ENCODE results near the gene BCL7A. TPM values are rescaled to one million over a fixed set of nuclear protein-coding genes. Genes with fewer than 3 reads are reported as not detected.

BCL7A gene
- polyA plus RNA-seq, 1 of the 3 experiments (the other 2 are of a cell fraction) = 34.0 TPM

DNA sequence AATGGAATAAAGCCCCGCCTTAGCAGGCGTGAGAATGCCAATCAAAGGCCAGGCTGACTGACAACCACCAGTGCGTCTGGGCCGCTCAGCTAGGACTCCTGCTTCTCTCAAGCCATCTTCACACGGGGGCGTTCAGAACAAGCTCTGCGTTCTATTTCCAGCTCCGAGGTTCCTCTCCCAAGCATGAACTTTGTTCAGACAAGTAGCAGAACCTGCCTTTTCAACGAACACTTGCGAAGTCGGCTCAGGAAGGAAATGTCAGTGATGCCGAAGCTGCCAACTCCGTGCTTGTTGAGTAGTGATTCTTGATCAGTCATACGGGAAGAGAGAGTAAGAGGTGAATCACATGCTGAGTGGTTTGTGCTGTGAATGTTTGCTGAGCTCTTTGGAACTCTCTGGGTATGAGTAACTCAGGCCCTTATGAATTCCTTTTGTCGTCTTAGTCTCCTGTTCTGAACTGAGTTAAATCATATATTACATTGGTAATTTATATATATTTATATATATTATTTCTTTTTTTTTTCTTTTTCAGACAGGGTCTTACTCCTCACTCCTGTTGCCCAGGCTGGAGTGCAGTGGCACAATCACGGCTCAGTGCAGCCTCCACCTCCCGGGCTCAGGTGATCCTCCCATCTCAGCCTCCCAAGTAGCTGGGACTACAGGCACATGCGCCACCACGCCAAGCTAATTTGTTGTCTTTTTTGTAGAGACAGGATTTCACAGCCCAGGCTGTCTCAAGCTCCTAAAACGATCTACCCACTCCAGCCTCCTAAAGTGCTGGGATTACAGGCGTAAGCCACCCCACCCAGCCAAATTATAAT is 29.4 kb upstream of the BCL7A start:
- H3K9ac ChIP-seq = peak overlapping the region; percentile 39
- peak overlapping the region; percentile 51; the same call in 1 of the 2 replicates for H3K4me2 ChIP-seq
- H3K79me2 ChIP-seq (ENCODE audit: insufficient read depth) = no peaks in the 10 kb centered on the region
- H4K20me1 ChIP-seq (ENCODE audit: insufficient read depth) = no peaks in the 10 kb centered on the region
- no peaks in the 10 kb centered on the region for H3K27me3 ChIP-seq (ENCODE audit: insufficient read depth)
- 50% methylated on average over 15 of the region's 21 CpGs for WGBS (ENCODE audit: low lambda C conversion rate)
- DNase-seq = no peak
- H3K27ac ChIP-seq (ENCODE audit: low read depth in 2 of 2, low read length in 1 of 2) = peak overlapping the region in 1 of 2 experiments; percentile 92; a peak in 2 of 4 replicates
- peak overlapping the region; percentile 54; the same call in 1 of the 2 replicates for H2AFZ ChIP-seq (ENCODE audit: low read depth)
- peaks cover 30% of the 10 kb centered on the region for H3F3A ChIP-seq (replicated peaks; ENCODE audit: insufficient read depth)
- H3K9me2 ChIP-seq = no peaks in the 10 kb centered on the region
- H3K36me3 ChIP-seq (replicated peaks in 1 of 2; ENCODE audit: control insufficient read depth in 1 of 2, insufficient read depth in 2 of 2, low read length in 1 of 2) = no peaks in the 10 kb centered on the region
- POLR2A ChIA-PET = interaction anchor here (0.6 kb wide), 1 partner anchor 16 kb away, joined by 4 read pairs; no protein-coding TSS in a partner anchor
- CTCF ChIA-PET = interaction anchor here (1.1 kb wide), 1 partner anchor 62 kb away, joined by 3 read pairs; no protein-coding TSS in a partner anchor
- peaks cover 3 to 5% of the 10 kb centered on the region in 2 experiments; a peak in 2 of 4 replicates for H3K4me1 ChIP-seq (ENCODE audit: control insufficient read depth in 1 of 2, insufficient read depth in 2 of 2, low read depth in 1 of 2, low read length in 1 of 2)
- H3K9me3 ChIP-seq = no peaks in the 10 kb centered on the region
- no peak overlapping the region for H3K4me3 ChIP-seq (ENCODE audit: low read depth in 2 of 2, low read length in 1 of 2)
- TF ChIP-seq POLR2AphosphoS5 (IDR thresholded peaks at IDR 0.05; ENCODE audit: low read depth, low read length) (peak; percentile 77; the same call in 1 of the 2 replicates), YY1 (IDR thresholded peaks at IDR 0.05; ENCODE audit: low read depth) (no peak; the same call in 1 of the 2 replicates), RXRA (IDR thresholded peaks at IDR 0.05; ENCODE audit: borderline replicate concordance, low read depth) (peak; percentile 64; the same call in 1 of the 2 replicates), FOXM1 (IDR thresholded peaks at IDR 0.05; ENCODE audit: low read depth) (peak; percentile 83), SIN3A (IDR thresholded peaks at IDR 0.05; ENCODE audit: borderline replicate concordance, low read depth, low read length) (peak; percentile 63; the same call in 1 of the 2 replicates), RFX5 (IDR thresholded peaks at IDR 0.05; ENCODE audit: low read length) (no peak), EZH2phosphoT487 (IDR thresholded peaks at IDR 0.05; ENCODE audit: borderline replicate concordance, low read depth) (no peak), CHD2 (IDR thresholded peaks at IDR 0.05; ENCODE audit: low read length, partially characterized antibody) (no peak), TEAD4 (IDR thresholded peaks at IDR 0.05; ENCODE audit: borderline replicate concordance, insufficient read depth) (peak; percentile 78), ELF1 (IDR thresholded peaks at IDR 0.05) (no peak), RCOR1 (IDR thresholded peaks at IDR 0.05; ENCODE audit: low read length) (no peak), FOXJ3 (CRISPR knock-in tag; IDR thresholded peaks at IDR 0.05) (no peak), MXI1 (IDR thresholded peaks at IDR 0.05; ENCODE audit: low read depth, low read length) (no peak), FOSL2 (IDR thresholded peaks at IDR 0.05; ENCODE audit: borderline replicate concordance, low read depth) (peak; percentile 99), MEF2A (IDR thresholded peaks at IDR 0.05; ENCODE audit: borderline replicate concordance, low read depth) (peak; percentile 82; the same call in 1 of the 2 replicates), GABPA (IDR thresholded peaks at IDR 0.05; ENCODE audit: low read depth) (no peak; the same call in 1 of the 2 replicates)
- TF ChIP-seq, protein P1, sequence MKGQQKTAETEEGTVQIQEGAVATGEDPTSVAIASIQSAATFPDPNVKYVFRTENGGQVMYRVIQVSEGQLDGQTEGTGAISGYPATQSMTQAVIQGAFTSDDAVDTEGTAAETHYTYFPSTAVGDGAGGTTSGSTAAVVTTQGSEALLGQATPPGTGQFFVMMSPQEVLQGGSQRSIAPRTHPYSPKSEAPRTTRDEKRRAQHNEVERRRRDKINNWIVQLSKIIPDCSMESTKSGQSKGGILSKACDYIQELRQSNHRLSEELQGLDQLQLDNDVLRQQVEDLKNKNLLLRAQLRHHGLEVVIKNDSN (IDR thresholded peaks at IDR 0.05; ENCODE audit: borderline replicate concordance, low read depth) = peak; percentile 43; the same call in 1 of the 2 replicates
- TF ChIP-seq, protein P2, sequence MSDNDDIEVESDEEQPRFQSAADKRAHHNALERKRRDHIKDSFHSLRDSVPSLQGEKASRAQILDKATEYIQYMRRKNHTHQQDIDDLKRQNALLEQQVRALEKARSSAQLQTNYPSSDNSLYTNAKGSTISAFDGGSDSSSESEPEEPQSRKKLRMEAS (IDR thresholded peaks at IDR 0.05; ENCODE audit: low read depth) = peak; percentile 92
- TF ChIP-seq, protein P3, sequence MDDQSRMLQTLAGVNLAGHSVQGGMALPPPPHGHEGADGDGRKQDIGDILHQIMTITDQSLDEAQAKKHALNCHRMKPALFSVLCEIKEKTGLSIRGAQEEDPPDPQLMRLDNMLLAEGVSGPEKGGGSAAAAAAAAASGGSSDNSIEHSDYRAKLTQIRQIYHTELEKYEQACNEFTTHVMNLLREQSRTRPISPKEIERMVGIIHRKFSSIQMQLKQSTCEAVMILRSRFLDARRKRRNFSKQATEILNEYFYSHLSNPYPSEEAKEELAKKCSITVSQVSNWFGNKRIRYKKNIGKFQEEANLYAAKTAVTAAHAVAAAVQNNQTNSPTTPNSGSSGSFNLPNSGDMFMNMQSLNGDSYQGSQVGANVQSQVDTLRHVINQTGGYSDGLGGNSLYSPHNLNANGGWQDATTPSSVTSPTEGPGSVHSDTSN (IDR thresholded peaks at IDR 0.05) = peak; percentile 91
- TF ChIP-seq, protein P4, sequence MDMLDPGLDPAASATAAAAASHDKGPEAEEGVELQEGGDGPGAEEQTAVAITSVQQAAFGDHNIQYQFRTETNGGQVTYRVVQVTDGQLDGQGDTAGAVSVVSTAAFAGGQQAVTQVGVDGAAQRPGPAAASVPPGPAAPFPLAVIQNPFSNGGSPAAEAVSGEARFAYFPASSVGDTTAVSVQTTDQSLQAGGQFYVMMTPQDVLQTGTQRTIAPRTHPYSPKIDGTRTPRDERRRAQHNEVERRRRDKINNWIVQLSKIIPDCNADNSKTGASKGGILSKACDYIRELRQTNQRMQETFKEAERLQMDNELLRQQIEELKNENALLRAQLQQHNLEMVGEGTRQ (IDR thresholded peaks at IDR 0.05; ENCODE audit: borderline replicate concordance, low read depth, low read length) = no peak
- TF ChIP-seq, protein P5, sequence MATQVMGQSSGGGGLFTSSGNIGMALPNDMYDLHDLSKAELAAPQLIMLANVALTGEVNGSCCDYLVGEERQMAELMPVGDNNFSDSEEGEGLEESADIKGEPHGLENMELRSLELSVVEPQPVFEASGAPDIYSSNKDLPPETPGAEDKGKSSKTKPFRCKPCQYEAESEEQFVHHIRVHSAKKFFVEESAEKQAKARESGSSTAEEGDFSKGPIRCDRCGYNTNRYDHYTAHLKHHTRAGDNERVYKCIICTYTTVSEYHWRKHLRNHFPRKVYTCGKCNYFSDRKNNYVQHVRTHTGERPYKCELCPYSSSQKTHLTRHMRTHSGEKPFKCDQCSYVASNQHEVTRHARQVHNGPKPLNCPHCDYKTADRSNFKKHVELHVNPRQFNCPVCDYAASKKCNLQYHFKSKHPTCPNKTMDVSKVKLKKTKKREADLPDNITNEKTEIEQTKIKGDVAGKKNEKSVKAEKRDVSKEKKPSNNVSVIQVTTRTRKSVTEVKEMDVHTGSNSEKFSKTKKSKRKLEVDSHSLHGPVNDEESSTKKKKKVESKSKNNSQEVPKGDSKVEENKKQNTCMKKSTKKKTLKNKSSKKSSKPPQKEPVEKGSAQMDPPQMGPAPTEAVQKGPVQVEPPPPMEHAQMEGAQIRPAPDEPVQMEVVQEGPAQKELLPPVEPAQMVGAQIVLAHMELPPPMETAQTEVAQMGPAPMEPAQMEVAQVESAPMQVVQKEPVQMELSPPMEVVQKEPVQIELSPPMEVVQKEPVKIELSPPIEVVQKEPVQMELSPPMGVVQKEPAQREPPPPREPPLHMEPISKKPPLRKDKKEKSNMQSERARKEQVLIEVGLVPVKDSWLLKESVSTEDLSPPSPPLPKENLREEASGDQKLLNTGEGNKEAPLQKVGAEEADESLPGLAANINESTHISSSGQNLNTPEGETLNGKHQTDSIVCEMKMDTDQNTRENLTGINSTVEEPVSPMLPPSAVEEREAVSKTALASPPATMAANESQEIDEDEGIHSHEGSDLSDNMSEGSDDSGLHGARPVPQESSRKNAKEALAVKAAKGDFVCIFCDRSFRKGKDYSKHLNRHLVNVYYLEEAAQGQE (IDR thresholded peaks at IDR 0.05; ENCODE audit: low read depth, low read length) = no peak
- TF ChIP-seq, protein P6, sequence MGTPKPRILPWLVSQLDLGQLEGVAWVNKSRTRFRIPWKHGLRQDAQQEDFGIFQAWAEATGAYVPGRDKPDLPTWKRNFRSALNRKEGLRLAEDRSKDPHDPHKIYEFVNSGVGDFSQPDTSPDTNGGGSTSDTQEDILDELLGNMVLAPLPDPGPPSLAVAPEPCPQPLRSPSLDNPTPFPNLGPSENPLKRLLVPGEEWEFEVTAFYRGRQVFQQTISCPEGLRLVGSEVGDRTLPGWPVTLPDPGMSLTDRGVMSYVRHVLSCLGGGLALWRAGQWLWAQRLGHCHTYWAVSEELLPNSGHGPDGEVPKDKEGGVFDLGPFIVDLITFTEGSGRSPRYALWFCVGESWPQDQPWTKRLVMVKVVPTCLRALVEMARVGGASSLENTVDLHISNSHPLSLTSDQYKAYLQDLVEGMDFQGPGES (IDR thresholded peaks at IDR 0.05; ENCODE audit: low read depth, low read length) = no peak
